NCI-H146 (cell line): Measurements from ENCODE around the gene LCAT.

ENCODE experiments used
- DNase-seq: peaks from one replicate; lab custom pipeline; 2025; lab: John Stamatoyannopoulos, UW

LCAT gene

DNA sequence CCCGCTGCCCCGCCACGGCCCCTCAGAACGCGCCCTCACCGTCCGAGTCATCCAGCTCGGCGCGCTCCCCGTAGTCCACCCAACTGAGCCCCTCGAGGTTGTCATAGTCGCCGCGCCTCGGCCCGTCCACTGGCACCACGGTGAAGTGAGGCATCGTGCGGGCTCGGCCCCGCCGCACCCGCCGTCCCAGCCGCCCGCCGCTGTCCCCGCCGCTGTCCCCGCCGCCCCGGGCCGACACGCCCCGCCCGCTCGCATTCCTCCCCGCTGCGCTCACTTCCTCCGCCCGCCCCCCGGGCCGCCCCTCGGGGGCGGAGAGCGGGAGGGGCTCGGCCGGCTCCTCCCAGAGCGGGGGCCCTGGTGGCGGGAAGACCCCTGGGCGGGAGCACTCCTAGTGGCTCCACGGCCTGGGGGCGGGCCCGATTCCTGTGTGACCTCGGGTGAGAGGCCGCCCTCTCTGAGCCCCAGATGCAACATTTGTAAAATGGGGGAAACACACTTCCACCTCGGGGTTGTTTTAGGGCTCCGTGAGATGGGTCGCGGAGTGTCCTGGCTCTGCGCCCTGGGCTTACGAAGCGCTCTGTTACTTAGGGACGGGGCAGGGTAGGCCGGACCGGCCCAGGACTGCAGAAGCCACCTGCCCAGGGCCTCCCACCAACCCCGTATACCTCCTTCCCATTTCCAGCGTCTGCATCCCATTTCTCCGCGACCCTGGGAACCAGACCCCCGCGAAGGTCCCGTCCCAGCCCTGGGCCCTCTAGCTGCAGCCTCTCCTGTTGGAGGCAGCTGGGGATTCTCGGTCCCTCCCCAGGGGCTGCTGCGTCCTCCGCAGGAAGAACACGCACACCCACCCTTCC, 24.7 kb upstream of the LCAT start, which contains the start of gene SLC12A4:
TSS of gene SLC12A4 (minus strand) at position 238 of the 854 bp plus-strand sequence. CDS start at position 154, 84 bp downstream.
- DNase-seq, result peak; percentile 50

DNA sequence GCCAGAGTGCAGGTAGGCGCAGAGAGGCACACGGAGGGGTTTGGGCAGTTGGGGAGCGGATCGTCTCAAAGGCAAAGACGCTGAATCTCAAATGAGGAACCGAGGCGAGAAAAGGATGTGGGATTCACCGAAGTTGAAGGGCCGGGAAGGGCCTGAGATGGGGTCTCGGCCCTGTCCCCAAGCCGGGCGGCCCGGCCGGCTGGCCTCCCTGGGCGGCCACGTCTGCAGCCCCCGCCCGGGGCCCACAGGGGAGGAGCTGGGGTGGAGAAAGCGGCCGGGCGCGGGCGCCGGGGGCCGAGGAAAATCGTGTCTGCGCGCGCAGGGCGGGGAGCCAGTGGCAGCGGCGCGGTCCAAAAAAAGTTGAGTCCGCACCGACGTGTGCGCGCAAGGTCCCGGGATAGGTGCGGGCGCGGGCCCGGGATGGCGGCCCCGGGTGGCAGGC, 24.1 kb upstream of the LCAT start:
- no peak for DNase-seq

DNA sequence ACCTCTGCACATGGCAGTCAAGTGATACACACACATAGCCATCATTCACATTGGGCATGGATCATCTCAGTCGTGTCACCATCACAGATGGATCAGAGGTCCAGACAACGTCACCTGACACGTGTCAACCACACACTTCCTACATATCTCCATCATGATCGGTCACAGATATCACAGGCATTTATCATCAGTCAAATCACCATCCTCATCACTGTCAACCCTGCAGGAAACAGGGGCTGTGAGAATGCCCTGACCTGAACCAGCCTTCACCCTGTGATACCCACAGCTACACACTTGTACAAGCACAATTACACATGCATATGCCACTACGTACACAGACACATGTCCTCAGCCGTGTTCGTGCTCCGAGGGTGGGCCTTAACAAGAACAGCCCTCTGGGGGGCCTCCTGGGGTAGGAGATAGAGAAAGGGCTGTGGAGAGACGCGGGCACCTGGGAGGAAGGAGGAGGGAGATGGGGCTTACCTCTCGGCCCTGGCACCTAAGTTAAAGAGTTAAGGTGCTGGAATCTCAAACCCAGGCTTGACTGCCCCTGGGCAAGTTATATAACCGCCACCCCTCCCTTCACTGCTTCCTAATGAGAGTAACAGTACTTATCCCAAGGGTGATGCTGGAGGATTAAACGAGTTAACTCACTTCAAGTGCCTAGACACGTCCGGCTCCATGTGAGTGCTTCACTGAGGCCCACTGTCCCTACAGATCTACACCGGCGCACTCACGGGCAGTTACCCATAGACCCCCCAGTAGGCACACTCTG, 23.4 kb upstream of the LCAT start:
- no peak for DNase-seq

DNA sequence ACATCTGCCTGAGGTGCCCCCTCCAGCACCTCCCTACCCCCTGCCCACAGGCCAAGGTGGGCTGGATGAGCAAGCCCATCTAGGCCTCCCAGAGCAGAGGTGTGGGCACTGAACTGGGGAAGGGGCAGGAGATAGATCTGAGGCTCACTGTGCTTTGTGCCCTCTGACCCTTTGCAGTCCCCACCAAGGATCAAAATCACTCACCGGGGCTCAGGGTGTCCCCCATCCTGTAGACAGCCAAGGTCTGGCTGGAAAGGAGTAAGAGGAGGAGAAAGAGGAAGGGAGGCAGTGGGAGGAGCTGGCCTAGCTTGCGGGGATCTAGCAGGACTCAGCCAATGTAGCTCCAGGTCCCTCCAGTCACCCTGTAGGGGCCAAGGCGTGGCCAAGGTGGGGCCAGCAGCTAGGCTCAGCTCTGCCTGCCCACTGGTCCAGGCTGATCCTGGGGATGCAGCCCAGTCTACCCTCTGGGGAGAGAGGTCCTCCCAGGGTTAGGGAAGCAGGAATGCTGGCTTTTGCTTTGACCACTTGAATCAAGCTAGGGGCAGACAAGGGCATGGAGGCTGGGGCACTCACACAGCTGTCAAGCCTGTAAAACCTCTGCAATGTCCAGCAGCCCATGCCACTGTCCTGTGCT, 22.7 kb upstream of the LCAT start:
- DNase-seq, result no peak

DNA sequence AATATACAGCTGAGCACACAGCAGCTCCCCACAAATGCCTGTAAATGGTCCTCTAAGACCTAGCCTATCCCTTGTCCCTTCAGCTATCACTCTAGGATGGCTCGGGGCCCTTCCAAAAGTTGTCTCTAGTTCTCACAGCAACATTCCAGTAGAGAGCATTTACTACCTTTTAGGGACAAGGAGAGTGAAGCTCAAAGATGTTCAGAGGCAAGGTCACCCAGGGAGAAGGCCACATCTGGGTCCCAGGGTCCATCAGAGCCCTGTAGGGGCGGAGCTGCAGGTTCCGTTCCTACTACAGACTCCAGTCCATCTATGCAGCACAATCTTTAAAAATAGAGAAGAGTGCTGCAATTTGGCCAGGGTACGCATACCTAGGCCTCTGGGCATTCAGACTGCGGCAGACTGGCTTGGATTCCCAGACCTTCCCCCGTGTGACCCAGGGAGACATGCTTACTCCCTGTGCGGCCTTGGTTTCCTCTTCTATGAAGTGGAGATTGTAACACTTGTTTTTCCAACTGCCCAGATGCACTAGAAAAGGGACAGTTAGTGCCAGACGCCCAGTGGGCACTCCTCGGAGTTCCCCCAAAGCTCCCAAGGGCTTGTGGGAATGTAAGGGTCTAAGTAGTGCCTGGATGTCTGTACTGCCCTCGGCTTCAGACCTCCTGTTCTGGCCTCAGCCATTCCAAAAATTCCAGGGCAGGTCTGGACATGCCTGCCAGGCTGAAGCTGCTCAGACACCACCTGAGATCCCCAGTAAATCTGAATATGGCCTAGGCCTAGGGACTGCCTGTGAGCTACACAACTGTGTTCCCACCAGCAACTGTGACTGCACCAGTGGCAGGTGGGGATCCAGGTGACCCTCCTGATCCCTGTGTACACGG, 22.0 kb upstream of the LCAT start:
- DNase-seq, result no peak

DNA sequence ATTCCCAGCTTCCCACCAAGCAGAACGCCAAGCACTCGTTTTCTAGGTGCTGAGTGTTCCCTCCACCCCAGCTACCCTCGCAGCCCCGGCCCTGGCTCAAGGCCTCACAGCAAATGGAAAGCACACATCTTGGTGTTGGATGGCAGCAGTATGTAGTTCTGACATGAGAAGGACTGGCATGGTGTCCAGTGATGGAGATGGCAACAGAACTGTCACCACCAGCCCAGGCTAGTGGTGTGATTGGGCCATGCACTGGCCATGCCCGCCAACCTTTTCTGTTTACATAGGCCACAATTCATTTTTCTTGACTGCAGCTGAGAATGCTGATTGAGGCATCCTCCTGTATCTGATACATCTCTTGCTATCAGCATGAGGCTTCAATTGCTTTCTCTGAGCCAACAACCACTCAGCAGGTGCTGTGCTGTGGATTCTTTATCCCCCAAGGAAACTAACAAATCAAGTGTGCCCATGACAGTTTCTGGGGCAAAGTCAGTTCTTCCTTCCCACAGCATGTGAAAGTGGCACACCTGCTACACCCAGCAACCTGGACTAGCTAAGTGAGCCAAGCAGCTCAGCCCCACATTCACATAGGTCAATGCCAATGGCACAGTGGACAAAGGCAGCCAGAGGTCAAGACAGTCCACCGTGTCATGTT, 20.7 kb upstream of the LCAT start:
- DNase-seq, result peak; percentile 43

DNA sequence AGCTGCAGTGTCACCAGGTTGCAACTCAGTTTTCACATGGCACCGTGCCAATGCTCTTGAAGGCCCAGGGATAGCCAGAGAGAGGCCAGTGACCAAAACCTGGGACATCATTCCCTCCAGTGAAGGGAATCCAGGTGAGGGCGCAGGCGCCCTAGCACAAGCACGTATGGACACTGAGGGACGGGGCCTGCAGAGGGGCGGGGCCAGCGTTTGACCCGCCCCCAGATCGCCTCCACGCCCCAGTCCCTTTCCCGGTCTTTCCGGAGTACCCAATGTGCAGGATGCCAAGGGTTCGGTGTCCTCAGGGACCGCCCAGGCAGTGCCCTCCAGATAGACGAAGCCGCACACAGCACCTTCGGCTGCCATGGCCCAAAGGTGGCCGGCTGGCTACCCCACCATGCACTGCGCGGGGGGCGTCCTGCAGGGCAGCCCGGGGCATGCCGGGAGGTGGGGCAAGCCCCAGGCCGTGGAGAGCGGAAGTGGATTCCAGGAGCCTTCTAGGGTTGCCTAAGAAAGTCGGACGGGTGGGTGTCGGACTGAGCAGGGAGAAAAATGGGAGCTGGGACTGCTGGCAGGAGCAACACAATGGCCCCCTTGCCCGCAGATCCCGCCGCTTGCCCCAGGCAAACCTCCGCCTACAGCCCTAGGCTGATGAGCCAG, 19.9 kb upstream of the LCAT start:
- no peak for DNase-seq

DNA sequence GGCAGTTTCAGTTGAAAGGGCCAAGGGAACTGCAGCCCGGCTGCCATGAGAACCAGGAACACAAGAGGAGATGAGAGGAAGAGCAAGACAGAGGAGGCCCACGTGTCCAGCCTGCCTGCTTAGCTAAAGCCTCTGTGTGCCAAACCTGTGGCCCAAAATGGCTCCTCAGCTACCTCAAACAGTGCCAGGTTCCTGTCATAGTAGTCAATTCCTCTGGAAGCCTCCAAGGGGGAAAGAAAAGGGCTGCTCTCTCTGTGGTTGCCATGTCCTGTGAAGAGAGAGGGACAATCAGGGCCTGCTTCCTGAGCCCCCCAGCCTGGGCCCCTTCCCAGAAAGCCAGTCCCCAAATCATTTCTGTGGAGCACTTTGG, 19.4 kb upstream of the LCAT start:
- DNase-seq, result no peak

DNA sequence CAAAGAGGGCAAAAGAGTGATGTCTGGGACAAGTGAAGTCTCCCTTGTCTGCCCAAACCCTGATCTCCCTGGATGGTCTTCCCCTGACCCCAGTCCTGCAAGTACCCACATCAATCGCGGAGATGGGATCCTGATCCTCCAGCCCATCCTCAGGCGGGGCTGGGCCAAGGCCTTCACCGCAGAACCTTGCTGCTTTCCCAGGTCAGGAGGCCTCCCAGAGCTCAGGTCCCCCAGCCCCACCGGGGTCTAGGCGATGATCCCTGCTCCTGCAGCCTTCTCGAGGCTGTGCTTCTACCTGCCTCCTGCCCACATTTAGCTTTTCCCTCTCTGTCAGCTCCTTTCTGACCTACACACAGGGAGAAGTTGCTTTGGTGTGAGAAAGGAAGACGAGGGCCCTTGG, 18.2 kb upstream of the LCAT start:
- no peak for DNase-seq

DNA sequence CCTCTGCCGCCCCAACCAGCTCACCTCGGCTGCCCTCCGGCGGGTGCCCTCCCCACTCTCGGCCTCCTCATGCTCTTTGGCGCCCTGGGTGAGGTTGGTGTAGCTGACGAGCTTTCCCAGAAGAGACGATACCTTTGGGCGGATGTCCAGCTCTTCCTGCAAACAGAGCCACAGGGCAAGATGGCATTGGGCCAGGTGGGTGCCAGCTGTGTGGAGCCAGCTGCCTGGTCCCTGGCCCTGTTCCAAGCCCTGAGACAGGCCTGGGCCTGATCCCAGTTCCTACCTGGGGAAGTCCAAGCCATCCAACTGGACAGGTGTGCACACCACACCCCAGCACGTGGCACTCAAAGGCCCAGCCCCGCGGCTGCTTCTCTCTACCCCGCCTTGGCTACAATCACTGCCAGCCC, 17.6 kb upstream of the LCAT start:
- DNase-seq, result peak; percentile 95

DNA sequence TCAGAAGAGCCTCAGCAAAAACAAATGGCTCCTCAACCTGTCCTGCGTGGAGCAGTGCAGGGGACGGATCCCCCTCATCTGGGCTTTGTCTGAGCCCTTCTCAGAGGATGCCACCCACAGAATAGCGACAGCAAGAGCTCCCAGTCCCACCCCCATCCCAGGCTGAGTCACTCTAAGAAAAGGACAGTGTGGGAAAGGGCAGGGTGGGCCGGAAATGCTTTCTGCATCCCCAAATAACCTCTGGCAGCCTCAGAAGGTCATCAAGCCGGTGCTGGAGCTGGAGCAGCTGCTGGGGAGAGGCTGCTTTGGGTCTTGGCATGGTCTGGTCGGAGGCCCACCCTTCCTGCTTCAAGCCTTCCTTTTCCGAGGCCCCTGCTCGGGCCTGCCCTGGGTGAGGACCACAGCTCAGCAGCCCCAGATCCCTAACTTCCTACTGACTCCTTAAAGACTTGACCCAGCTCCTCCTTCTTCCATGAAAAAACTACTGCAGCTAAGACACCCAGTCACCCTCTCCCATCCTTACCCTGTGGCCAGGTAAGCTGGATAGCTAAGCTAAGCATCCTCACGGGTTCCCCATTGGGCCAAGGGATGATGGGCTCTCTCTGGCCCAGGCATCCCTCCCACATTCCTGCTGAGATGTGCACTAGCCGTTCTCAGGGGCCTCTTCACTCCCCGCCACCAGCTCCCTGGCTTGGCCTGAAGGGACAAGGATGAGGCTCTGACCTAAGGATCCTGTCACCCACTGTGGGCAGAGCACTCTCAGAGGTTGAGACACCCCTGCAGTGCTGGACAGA, 15.8 kb upstream of the LCAT start:
- no peak for DNase-seq

DNA sequence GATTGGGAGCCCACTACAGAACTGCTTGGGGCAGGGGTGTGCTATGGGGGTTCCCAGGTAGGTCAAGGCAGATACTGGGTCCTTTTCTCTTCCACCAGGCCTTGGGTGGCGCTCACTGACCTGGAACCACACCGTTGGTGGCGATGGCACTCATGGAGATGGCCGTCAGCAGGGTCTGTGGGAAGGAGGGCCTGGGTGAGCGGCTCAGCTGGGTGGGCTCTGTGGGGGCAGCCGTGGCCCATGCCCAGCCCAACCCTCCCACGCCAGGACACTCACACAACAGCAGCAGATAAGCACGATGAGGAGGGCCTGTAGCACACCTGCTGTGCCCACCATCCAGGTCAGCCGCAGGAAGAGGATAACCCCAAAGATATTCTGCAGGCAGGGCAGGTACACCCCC, 13.7 kb upstream of the LCAT start:
- no peak for DNase-seq

DNA sequence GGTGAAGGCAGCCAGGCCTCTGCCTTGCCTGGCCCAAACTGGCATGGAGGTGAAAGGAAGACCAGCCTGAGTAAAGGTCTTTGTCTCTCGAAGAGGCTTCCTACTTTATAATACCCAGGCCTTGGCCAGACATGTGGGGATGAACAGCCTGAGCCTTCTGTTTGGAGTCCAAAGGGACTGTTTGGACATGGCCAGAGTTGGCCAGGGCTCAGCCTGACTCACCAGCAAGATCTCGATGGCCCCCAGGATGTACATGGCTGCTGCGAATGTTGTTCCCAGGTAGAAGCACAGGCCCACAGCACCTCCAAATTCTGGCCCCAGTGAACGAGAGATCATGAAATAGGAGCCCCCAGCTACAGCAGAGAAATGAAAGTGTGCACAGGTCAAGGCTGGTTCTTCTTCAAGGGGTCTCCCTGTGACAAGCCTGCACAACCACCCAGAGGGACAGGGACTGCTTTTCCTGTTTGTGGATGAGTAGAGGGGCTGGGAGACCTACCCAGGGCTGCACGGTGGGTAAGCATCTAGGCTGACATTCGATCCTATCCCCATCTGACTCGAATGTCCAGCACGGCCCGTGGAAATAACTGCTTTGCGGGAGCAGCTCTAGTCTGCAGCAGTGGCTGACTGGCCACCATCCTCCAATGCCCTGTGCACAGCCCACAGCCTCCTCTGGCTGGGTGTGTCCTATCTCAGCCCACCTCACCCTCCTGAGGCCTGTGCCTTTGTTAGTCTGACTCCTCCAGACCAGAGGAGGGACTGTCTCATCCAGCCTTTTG, 10.7 kb upstream of the LCAT start:
- DNase-seq, result no peak

DNA sequence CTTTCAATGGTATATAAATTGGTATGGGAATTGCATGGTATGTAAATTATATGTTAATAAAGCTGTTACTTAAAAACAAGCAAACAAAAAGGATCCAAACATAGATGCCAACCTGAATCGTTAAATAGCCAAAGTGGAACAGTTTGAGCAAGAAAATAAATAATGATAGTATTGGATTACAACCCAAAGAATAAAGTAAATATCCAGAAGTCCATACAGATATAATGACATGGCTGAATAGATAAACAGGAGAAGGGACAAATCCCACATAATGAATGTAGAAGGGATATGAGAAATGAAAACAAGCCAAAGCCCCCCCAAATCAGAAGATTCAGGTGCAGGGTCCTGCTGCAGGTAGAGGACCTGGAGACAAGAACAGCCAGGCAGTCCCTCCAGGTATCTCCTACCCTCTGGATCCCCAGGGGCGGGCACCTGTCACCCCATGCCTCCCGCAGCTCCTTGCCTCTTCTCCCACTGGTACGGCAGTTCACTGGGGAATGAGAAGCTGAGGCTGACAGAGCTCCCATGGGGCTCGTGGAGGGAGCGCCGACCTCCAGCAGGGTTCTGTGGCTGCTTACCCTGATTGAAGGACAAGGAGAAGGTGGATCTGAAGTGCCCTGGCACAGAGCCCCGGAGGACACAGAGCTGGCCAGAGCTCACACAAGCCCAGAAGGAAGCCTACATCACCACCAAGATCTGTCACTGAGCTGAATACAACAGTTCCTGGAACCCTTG, 9.9 kb upstream of the LCAT start:
- DNase-seq, result no peak

DNA sequence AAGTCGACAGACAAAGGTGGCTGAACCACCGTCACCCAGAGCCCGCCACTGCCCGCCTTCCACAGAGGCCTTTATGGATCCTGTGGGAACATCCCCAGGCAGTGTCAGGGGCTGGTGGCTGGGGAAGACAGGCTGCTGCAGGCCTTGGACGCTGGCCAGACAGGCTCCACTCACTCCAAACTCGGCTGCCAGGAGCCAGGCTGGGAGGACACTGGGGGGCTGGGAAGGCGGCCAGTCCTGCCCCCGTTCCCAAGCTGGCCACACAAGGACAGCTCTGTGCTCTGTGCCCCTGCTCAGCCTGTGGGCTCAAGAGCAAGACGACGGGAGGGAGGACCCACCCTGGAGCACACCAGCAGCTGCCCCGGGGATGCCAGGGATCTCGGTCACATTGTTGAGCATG, 7.6 kb upstream of the LCAT start:
- DNase-seq, result no peak

DNA sequence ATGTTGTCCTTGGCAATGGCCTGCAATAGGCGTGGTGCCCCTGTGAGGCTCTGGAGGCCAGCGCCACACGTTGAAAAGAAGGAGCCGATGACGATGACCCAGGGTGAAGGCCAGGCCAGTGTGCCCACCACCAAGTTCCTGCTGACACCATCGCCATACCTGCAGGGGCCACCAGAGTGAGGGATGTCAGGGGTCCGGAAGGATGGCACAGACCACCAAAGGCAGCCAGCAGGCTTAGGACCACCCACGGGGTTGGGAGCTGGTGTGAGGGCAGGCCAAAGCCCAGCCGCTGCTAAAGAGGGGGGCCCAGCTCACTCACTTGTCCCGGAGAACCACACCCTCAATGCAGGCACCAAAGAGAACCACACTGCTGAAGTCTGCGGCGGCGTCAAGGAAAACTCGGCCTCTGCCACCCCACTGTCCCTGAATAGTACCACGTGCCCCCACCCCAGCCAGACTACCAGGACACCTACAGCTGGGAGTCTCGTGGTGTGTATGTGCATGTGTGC, 6.5 kb upstream of the LCAT start:
- DNase-seq, result no peak

DNA sequence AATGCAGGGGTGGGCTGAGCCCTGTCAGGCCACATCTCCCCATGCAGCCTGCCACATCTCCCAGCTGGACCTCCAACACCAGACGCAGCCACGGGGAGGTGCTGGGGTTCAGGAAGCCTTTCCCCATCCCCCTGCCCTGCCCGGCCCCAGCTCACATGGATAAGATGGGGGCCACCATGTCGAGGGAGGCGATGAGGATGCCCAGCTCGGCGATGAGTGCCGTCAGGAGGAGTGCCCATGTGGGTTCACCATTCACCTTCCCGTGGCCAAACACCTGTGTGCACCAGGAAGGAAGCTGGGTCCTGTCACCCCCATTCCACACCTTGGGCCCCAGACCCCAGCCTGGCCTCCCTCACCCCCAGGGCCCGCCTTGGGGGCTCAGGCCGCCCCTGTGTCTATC, 5.7 kb upstream of the LCAT start:
- no peak for DNase-seq

DNA sequence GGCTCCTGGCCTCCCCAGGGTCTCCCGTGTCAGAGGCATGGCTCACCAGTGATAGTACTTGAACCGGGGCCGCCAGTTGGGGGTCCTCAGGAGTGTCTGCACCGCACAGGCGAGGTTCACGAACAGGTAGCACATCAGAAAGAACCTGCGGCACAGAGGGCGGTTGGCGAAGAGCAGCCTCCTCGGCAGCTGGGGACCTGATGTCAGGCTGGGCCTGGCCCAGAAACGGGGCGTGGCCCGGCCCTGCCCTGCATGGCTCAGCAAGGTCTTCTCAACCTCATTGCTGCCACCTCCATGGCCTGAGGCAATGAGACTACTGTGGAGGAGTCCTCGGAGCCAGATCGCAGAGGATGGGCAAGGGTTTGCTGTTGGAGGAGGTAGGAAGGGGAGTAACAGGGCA, 4.1 kb upstream of the LCAT start:
- no peak for DNase-seq
